Astrocyte (in vitro differentiated cells and primary cell): ENCODE measurements around the gene ATF7.

ENCODE experiments used
- EZH2 ChIP-seq: IDR thresholded peaks from 2 replicates; pipeline ENCODE4 v1.6.1; 2012; ENCODE audit warnings: mild to moderate bottlenecking, low read length, inconsistent platforms; ENCODE audit not compliant: insufficient read depth
- TF ChIP-seq, protein P1 (sequence below): IDR thresholded peaks from 2 replicates; pipeline ENCODE4 v1.5.1; 2011; ENCODE audit warnings: low read depth, mild to moderate bottlenecking, inconsistent platforms, low read length, moderate library complexity; ENCODE audit not compliant: insufficient read depth

GRCh38 chr12:53593031-53593430 is 33.2 kb downstream of the ATF7 start:
- TF ChIP-seq, protein P1, sequence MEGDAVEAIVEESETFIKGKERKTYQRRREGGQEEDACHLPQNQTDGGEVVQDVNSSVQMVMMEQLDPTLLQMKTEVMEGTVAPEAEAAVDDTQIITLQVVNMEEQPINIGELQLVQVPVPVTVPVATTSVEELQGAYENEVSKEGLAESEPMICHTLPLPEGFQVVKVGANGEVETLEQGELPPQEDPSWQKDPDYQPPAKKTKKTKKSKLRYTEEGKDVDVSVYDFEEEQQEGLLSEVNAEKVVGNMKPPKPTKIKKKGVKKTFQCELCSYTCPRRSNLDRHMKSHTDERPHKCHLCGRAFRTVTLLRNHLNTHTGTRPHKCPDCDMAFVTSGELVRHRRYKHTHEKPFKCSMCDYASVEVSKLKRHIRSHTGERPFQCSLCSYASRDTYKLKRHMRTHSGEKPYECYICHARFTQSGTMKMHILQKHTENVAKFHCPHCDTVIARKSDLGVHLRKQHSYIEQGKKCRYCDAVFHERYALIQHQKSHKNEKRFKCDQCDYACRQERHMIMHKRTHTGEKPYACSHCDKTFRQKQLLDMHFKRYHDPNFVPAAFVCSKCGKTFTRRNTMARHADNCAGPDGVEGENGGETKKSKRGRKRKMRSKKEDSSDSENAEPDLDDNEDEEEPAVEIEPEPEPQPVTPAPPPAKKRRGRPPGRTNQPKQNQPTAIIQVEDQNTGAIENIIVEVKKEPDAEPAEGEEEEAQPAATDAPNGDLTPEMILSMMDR = no peak
- no peak for TF ChIP-seq EZH2
